Endothelial cell of umbilical vein (primary cell): ENCODE data around the gene CHMP6. TPM values are rescaled to one million over a fixed set of nuclear protein-coding genes. Genes with fewer than 3 reads are reported as not detected.

ENCODE experiments used
- BruUV-seq: library from RNA; stranded (reverse); fragments of 400-500 nt; replicated peaks from 2 replicates; lab custom pipeline; 2021; lab: Mats Ljungman, UMichigan
- CTCF ChIA-PET: fragments of 300-600, 350-600 bp; sonication (Branson Sonifier 250); formaldehyde crosslinking; loops from one replicate; lab custom pipeline; 2021; ENCODE audit warnings: antibody characterized with exemption, inconsistent platforms; lab: Charles Lee
- POLR2A ChIA-PET: fragments of 300-600, 350-600 bp; sonication (Branson Sonifier 250); formaldehyde crosslinking; loops from one replicate; lab custom pipeline; 2021; ENCODE audit warnings: antibody characterized with exemption, inconsistent platforms; lab: Charles Lee
- DNase-seq: peaks from one replicate; pipeline ENCODE4 v3.0.0-alpha.2; 2011; ENCODE audit warnings: low read depth, low spot score
- FAIRE-seq: peaks from 2 replicates; lab custom pipeline; 2011; peaks lifted over from hg19 to GRCh38; lab: Jason Lieb, UNC
- H2AFZ ChIP-seq: 2 replicates; pipeline ENCODE4 v1.6.0; 2012; ENCODE audit warnings: low read depth, low read length, control low read depth, inconsistent platforms
- H3K27ac ChIP-seq: 2 replicates; pipeline ENCODE4 v1.5.1; 2011; ENCODE audit warnings: low read depth, mild to moderate bottlenecking, control low read depth, low read length, moderate library complexity; ENCODE audit not compliant: insufficient read depth
- H3K27me3 ChIP-seq, 2 experiments: 2 replicates each; pipeline versions ENCODE4 v1.6.0 to v1.6.1; 2011; ENCODE audit warnings: low read length in 2 of 2, mixed read lengths in 1 of 2; ENCODE audit not compliant: control insufficient read depth in 2 of 2, insufficient read depth in 2 of 2
- H3K36me3 ChIP-seq, 2 experiments: 2 replicates in 1 of 2; 3 replicates in 1 of 2; pipeline ENCODE4 v1.5.1; 2011; ENCODE audit warnings: low read length in 2 of 2, mild to moderate bottlenecking in 1 of 2, moderate library complexity in 1 of 2; ENCODE audit not compliant: control insufficient read depth in 2 of 2, insufficient read depth in 2 of 2; ENCODE audit errors: extremely low read depth in 1 of 2
- H3K4me1 ChIP-seq: 3 replicates; pipeline ENCODE4 v1.5.1; 2011; ENCODE audit warnings: mild to moderate bottlenecking, low read length; ENCODE audit not compliant: control insufficient read depth, insufficient read depth; ENCODE audit errors: extremely low read depth
- H3K4me2 ChIP-seq: 2 replicates; pipeline ENCODE4 v1.6.1; 2011; ENCODE audit warnings: low read length, control low read depth, mixed read lengths; ENCODE audit not compliant: insufficient read depth
- H3K4me3 ChIP-seq, 3 experiments: fragments of 200-600 bp in 1 of 3; sonication (generic), shearing (Covaris generic) in 1 of 3; replicated peaks in 1 of 3; 2 replicates each; pipeline ENCODE4 v1.5.1; 2011 to 2016; ENCODE audit warnings: control low read depth in 3 of 3, low read length in 3 of 3, mild to moderate bottlenecking in 2 of 3, inconsistent platforms in 1 of 3, low read depth in 1 of 3, moderate library complexity in 1 of 3; ENCODE audit not compliant: insufficient read depth in 1 of 3
- H3K79me2 ChIP-seq: 2 replicates; pipeline ENCODE4 v1.6.0; 2012; ENCODE audit warnings: low read length, inconsistent platforms; ENCODE audit not compliant: control insufficient read depth, insufficient read depth
- H3K9ac ChIP-seq: replicated peaks from 2 replicates; pipeline ENCODE3; 2011; ENCODE audit warnings: low read length, control low read depth; ENCODE audit not compliant: insufficient read depth; ENCODE audit errors: extremely low read depth
- H3K9me1 ChIP-seq: replicated peaks from 3 replicates; pipeline ENCODE4 v1.6.0; 2011; ENCODE audit warnings: mild to moderate bottlenecking, low read length; ENCODE audit not compliant: control insufficient read depth, insufficient read depth; ENCODE audit errors: extremely low read depth
- H3K9me3 ChIP-seq: replicated peaks from 2 replicates; pipeline ENCODE4 v1.5.1; 2012; ENCODE audit warnings: low read length, inconsistent platforms; ENCODE audit not compliant: control insufficient read depth, insufficient read depth
- H4K20me1 ChIP-seq: replicated peaks from 2 replicates; pipeline ENCODE3; 2011; ENCODE audit warnings: mild to moderate bottlenecking, low read length; ENCODE audit not compliant: control insufficient read depth, insufficient read depth; ENCODE audit errors: extremely low read depth
- EZH2 ChIP-seq: IDR thresholded peaks from 2 replicates; pipeline ENCODE4 v1.6.1; 2012; ENCODE audit warnings: borderline replicate concordance, low read depth, mild to moderate bottlenecking, moderate library complexity, low read length, inconsistent platforms; ENCODE audit not compliant: severe bottlenecking
- FOS ChIP-seq: IDR thresholded peaks from 2 replicates; pipeline ENCODE4 v1.6.1; 2011; ENCODE audit warnings: mild to moderate bottlenecking, low read length, moderate library complexity, borderline replicate concordance; ENCODE audit not compliant: insufficient read depth
- GATA2 ChIP-seq: IDR thresholded peaks from 2 replicates; pipeline ENCODE4 v1.7.0; 2011; ENCODE audit warnings: low read depth, mild to moderate bottlenecking, moderate library complexity, mixed read lengths, low read length; ENCODE audit not compliant: insufficient read length, insufficient read depth
- JUN ChIP-seq: IDR thresholded peaks from 2 replicates; pipeline ENCODE4 v1.6.1; 2011; ENCODE audit warnings: borderline replicate concordance, low read depth; ENCODE audit not compliant: insufficient read length, insufficient read depth
- MYC ChIP-seq: IDR thresholded peaks from one replicate; pipeline ENCODE4 v1.6.1; 2011; ENCODE audit warnings: mild to moderate bottlenecking, low read depth, low read length
- POLR2A ChIP-seq: IDR thresholded peaks from 2 replicates; pipeline ENCODE4 v1.6.1; 2012; ENCODE audit warnings: low read depth, mild to moderate bottlenecking, control low read depth, low read length
- POLR2AphosphoS5 ChIP-seq: IDR thresholded peaks from 2 replicates; pipeline ENCODE4 v1.6.1; 2012; ENCODE audit warnings: low read depth, mild to moderate bottlenecking, control low read depth, low read length, moderate library complexity; ENCODE audit not compliant: insufficient read depth
- dilution Hi-C: fragments of 300-500 bp; cut with MboI; formaldehyde crosslinking; loops from one replicate; pipeline ENCODE4 v1.15.0; 2019; ENCODE audit warnings: low sequenced_read_pairs; ENCODE audit not compliant: extremely low pct_ligation_motif_present
- intact Hi-C: fragments of 100-400 bp; cut with micrococcal nuclease; formaldehyde crosslinking; loops from one replicate; pipeline ENCODE4 v1.10.0; 2022
- polyA plus RNA-seq, 4 experiments: library from polyadenylated mRNA; depleted of rRNA in 3 of 4; stranded (reverse) in 3 of 4; unstranded in 1 of 4; fragments of >200 nt; gene quantifications; 2 replicates each; pipeline versions ENCODE4 v1.2.1 to v1.2.3, GENCODE V29; 2011 to 2012; ENCODE audit warnings: missing spikeins in 1 of 4
- total RNA-seq: library from RNA; stranded (reverse); gene quantifications from 2 replicates; pipeline ENCODE4 v1.2.3, GENCODE V29; 2021
- TF ChIP-seq, protein P1 (sequence below), 2 donors: IDR thresholded peaks; 1 replicate in 1 of 2; 2 replicates in 1 of 2; pipeline ENCODE4 v1.5.1; 2011; ENCODE audit warnings: low read length in 2 of 2, mild to moderate bottlenecking in 2 of 2, moderate library complexity in 2 of 2, control low read depth in 1 of 2, inconsistent platforms in 1 of 2, low read depth in 1 of 2; ENCODE audit not compliant: insufficient read depth in 1 of 2; ENCODE audit errors: extremely low read depth in 1 of 2
- TF ChIP-seq, protein P2 (sequence below): IDR thresholded peaks from 2 replicates; pipeline ENCODE4 v1.6.1; 2011; ENCODE audit not compliant: insufficient read depth, insufficient read length

Gene CHMP6
- total and polyA plus RNA-seq, 2 donors (not counting 3 experiments of a cell fraction or from before 2014, with no cell fraction given) = 42.5 to 48.5 TPM

GRCh38 chr17:80943346-80944145 is 48.1 kb upstream of the CHMP6 start:
- Histone ChIP-seq H3K4me2 (no peak overlapping the region), H3K27ac (no peak overlapping the region), H3K9ac (no peak overlapping the region), H3K27me3 (no peaks in the 10 kb centered on the region), H3K9me3 (no peaks in the 10 kb centered on the region), H3K79me2 (no peaks in the 10 kb centered on the region), H2AFZ (no peak overlapping the region), H3K36me3 (no peaks in the 10 kb centered on the region), H3K4me3 (no peak overlapping the region), H3K4me1 (no peaks in the 10 kb centered on the region), H3K9me1 (no peaks in the 10 kb centered on the region), H4K20me1 (no peaks in the 10 kb centered on the region)
- FAIRE-seq (no peak), DNase-seq (no peak)
- dilution Hi-C loops = no loop called here
- TF ChIP-seq GATA2 (no peak), FOS (no peak), JUN (no peak), MYC (no peak), POLR2AphosphoS5 (no peak), EZH2 (no peak), POLR2A (no peak)
- TF ChIP-seq, protein P1, sequence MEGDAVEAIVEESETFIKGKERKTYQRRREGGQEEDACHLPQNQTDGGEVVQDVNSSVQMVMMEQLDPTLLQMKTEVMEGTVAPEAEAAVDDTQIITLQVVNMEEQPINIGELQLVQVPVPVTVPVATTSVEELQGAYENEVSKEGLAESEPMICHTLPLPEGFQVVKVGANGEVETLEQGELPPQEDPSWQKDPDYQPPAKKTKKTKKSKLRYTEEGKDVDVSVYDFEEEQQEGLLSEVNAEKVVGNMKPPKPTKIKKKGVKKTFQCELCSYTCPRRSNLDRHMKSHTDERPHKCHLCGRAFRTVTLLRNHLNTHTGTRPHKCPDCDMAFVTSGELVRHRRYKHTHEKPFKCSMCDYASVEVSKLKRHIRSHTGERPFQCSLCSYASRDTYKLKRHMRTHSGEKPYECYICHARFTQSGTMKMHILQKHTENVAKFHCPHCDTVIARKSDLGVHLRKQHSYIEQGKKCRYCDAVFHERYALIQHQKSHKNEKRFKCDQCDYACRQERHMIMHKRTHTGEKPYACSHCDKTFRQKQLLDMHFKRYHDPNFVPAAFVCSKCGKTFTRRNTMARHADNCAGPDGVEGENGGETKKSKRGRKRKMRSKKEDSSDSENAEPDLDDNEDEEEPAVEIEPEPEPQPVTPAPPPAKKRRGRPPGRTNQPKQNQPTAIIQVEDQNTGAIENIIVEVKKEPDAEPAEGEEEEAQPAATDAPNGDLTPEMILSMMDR (IDR thresholded peaks at IDR 0.05; ENCODE audit: extremely low read depth in 1 of 2, insufficient read depth in 1 of 2, low read depth in 1 of 2, low read length in 2 of 2) = no peak
- TF ChIP-seq, protein P2, sequence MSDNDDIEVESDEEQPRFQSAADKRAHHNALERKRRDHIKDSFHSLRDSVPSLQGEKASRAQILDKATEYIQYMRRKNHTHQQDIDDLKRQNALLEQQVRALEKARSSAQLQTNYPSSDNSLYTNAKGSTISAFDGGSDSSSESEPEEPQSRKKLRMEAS = no peak
- ChIA-PET CTCF (interaction anchor here (1.2 to 1.4 kb wide), 2 partner anchors 13 to 516 kb away, joined by 3 to 5 read pairs; no protein-coding TSS in a partner anchor), POLR2A (no interaction called here)
- no TSS peak for BruUV-seq
- intact Hi-C loops = no loop called here
